ENCODE measurements around the gene ALS2CL.
A peak's percentile ranks its signal among the peaks of the same experiment; 100 is the strongest.
"Not testable (repeated sequence)": the region's sequence is repeated elsewhere in the genome, so short reads cannot be mapped to it uniquely, and the experiment has no call there.

Gene ALS2CL, protein sequence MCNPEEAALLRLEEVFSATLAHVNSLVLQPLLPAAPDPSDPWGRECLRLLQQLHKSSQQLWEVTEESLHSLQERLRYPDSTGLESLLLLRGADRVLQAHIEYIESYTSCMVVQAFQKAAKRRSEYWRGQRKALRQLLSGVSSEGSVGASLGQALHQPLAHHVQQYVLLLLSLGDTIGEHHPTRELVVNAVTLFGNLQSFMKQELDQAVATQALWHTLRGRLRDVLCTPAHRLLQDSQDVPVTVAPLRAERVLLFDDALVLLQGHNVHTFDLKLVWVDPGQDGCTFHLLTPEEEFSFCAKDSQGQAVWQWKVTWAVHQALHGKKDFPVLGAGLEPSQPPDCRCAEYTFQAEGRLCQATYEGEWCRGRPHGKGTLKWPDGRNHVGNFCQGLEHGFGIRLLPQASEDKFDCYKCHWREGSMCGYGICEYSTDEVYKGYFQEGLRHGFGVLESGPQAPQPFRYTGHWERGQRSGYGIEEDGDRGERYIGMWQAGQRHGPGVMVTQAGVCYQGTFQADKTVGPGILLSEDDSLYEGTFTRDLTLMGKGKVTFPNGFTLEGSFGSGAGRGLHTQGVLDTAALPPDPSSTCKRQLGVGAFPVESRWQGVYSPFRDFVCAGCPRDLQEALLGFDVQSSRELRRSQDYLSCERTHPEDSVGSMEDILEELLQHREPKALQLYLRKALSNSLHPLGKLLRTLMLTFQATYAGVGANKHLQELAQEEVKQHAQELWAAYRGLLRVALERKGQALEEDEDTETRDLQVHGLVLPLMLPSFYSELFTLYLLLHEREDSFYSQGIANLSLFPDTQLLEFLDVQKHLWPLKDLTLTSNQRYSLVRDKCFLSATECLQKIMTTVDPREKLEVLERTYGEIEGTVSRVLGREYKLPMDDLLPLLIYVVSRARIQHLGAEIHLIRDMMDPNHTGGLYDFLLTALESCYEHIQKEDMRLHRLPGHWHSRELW

DNA sequence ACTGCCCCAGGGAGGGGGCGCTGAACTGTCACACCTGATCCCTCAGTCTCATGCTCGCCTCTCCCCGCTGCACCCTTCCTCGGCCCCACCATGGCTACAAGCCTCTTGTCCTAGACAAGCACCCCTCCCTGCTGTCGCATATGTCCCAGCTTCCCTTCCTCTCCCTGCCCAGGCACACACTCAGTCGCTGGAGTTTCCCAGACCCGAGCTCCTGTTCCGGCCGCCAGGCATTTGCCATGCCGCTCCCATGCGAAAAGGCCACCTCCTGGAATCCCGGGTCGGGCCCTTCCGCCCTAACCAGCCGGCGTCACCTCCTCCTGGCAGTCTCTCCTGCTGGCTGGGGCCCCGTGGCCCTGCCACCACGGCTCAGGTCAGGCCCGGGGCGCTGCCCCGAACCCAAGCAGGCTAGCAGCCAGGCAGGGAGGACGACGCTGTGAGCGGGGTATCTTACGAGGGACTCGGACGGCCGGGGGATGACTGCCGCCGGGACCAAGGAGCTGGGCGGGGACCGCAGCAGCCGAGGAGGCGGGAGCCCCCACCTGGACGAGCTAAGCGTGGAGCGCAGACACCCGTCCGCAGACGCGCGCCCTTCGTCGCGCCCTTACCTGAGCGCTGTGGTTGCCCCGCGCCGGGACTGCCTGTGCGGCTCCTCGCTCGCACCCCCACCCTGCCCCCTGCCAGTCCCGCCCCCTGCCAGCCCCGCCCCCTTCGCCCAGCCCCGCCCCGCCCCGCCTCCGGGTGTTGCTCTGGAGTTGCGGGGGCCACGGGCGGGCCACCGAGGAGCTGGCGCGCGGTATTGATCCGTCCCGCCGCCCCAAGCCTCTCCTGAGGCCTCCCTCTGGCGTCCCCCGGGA is at the start of gene ALS2CL:
Gene ALS2CL, minus strand, starts transcription at position 642 of the 854 bp plus-strand sequence. CDS start 4,239 bp downstream, outside the sequence.
- peak; percentile 63 to 66 for DNase-seq (ENCODE audit: low read depth in 2 of 2)

DNA sequence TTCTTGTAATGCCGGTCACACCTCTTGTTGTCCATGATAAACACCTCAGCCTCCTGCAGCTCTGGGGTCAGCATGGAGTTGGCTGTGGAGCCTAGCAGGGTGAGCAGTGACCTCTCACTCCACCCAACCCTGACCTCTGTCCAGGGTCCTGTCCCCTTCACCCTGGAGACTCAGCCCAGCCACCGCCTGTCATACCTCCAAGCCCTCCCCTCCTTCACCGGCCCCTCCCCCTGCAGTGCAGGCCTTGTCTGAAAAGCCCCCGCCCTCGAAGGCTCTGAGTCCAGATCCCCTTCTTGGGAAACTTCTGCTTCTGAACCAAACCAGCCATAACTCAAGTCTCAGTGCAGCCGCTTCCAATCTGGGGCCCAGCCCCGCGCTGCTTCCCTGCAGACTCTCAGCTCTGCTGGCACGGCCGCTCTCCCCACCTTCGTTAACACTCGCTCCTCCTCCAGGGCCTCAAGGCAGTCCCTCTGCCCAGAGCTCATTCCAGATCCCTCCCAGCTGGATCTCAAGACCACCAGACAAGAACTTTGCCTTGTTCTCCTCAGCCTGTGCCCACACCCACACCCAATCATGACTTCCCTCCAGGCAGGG is 49.6 kb upstream of the ALS2CL start:
- no peak for DNase-seq (ENCODE audit: low read depth in 2 of 2)

DNA sequence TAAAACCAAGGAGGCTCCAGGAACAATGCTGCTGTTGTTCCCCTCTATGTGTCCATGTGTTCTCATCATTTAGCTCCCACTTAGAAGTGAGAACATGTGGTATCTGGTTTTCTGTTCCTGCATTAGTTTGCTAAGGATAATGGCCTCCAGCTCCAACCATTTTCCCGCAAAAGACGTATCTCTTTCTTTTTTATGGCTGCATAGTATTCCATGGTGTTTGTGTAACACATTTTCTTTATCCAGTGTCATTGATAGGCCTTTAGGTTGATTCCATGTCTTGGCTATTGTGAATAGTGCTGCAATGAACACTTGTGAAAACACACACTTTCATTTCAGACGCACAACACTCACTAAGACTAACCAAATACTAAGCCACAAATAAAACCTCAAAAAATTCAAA is 46.1 kb upstream of the ALS2CL start:
- not testable (repeated sequence) for DNase-seq (ENCODE audit: low read depth in 2 of 2)

DNA sequence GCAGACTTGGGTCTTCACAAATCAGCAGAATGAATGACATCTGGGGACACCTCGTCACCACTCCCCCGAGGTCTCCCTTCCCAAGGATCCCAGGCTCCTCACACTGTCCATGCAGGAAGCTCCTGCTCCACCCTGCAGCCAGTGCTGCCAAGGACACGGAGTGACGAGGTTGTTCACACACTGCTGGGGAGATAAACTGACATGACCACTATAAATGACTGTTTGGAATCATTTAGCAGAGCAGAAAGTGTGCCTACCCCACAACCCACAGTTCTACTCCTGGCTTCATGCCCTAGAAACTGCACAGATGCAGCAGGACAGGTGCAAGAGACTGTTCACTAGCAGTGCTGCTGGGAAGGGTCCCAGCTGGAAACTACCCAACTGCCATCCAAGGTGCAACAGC is 43.9 kb upstream of the ALS2CL start:
- no peak for DNase-seq (ENCODE audit: low read depth in 2 of 2)

DNA sequence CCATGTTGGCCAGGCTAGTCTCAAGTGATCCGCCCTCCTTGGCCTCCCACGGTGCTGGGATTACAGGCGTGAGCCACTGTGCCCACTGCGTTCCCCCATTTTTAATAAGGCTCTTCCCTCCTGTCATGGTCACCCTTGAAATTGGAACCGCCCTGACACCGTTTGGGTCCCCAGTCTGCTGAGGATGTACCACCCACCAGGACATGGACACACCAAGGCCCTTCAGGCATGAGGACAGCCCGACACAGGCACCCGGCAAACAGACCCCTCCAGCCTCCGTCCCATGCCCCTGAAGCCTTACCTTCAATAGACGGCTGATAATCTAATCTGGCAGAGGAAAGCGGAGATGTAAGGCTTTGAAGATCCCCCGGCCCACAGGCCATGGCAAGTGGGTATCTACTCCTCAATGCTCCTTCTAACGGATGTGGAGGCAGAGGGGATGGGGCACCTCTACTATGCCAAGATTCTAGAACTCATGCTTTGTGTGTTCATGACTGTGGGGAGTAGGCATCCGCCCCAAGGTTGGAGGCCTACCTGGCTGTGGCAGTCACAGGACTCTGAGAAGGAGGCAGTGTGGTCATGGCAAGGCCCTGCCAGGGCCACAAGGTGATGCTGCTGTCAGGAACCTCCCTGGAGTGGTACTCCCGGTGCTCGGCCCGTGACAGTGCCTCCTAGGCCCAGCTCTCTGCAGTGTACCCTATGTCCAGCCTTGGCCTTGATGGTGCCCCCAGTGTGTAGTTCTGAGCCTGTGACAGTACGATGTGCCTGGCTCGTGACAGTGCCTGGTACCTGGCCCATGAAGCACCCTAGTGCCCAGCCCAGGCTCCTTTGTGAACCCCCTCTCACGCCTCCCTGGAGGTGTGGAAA is 42.8 kb upstream of the ALS2CL start:
- no peak for DNase-seq (ENCODE audit: low read depth in 2 of 2)

DNA sequence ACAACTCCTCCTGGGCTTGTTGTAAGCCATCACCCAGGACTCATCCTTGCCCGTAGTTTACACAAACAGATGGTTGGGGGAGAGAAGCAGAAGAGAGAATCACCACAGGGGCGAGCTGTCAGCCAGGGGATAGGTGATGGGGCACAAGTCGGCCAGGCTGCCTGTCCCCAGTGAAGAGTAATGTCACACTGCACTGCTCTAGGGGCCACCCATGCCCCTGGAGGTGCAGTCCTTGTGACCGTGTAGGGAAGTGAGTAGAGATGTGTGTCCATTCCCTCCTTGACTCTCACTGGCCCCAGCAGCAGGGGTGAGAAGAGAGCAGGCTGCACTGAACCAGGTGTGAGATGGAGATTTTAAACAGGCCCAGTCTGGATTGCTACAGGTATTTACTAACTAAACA is 41.3 kb upstream of the ALS2CL start:
- DNase-seq (ENCODE audit: low read depth in 2 of 2) = no peak

DNA sequence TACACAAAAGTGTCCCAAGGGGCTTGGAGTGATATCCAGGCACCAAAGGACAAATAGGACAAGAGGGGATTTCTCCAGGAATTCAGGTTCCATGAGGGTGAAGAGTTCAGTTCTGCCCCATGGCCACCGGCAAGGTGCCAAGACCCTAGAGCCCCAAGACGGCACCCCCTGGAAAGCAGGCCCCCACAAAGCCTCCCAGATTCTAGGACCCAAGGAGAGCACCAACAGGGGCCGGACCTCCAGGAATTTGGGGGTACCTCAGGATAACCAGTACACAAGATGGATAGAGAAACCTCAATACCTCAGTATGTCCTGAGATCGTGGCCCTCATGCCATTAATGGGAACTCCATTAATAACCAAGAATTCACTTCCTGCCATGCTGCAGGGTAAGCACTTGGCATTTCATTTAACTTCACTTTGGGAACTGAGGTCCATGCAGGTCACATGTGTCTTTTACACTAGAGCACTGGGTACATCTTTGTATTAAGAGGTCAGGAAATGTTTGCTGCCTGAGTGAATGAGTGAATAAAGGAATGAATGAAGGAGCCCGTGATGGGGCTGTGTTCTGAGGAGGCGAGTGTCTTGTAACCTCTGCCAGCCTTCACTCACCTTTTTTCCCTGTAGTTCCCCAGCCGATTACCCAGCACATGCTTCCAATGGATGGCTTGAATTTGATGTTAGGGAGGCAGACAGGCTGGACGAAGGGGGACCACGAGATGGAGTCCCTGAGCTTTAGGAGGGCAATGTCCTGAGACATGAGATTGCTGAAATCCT is 39.7 kb upstream of the ALS2CL start:
- no peak for DNase-seq (ENCODE audit: low read depth in 2 of 2)

DNA sequence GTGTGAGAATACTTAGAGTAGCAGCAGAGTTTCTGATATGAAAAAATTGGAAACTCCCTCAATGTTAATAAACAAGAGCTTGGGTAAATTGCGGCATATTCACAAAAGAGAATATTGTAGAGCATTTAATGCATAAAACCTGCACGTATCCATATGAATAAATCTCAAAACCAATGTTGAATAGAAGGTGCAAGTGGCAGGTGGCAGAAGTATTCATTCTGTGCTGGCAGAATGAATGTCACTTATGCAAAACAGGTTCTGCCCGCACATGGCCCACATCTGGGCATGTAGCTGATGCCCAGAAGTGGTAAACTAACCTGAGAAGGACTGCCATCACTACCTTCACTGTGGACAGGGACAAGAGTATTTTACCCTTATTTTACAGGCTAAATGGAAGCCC is 38.3 kb upstream of the ALS2CL start:
- DNase-seq (ENCODE audit: low read depth in 2 of 2) = no peak

DNA sequence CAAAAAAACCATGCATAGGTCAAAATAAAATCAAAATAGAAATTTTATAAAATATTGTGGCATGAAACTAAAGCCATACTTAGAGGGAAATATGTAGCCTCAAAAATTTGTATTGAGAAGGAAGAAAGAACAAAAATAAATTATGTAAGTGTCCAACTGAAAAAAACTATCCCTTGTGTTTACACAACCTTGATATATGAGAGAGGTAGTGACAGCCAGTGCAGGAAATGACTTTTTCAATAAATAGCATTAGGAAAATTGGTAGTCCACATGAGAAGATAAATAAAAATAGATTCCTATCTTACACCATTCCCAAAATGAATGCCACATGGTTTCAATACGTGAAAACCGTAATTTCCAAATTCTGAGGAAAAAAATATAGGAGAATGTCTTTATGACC is 37.3 kb upstream of the ALS2CL start:
- no peak for DNase-seq (ENCODE audit: low read depth in 2 of 2)

DNA sequence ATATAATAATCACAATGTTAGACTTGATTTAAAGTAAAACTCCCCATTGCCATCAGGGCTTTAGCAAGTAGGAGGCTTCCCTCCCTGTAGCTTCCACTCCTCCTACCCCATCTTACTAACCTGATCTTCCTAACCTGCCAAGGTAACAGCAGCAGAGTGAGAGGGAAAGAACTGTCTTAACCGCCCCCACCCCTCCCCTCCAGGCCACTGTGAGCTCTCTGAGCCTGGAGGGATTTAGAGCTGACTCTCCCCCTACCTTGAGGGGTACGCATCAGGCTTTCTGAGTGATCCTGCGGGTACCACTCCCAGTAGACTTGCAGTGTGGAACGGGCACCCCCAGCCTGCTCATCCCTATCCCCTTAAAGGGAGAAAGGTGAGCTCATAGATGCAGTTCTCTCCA is 35.6 kb upstream of the ALS2CL start:
- DNase-seq (ENCODE audit: low read depth in 2 of 2) = no peak

DNA sequence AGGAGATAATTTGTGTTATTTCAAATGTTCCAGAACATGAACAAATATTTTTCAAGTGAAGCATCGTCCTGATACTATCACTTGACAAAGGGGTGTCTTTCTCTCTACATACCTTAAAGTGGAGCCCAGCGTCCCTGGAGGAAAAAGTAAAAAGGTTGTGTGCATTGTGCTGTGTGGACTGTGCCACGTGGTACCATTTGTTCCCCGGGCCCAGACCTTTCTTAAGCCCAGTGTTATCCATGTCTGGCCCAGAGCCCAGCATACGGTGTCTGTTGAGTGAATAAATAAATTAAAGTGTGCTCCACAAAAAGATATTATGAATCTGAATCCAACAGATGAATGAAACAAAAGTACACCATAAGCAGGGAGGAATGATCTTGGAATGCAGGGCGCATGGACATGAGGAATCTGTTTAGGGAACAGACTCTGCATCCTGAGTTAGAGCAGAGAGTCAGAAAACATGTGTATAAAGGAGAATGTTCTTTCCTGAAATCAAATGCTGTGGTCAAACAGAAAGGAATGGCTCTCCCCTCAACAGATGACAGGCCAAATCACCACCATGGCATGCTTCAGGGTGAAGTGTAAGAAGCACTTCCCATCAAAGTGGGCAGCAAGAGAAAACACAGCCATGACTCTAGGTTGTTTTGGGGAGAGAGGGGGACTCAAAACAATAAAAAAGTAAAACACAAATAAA is 32.3 kb upstream of the ALS2CL start:
- no peak for DNase-seq (ENCODE audit: low read depth in 2 of 2)

DNA sequence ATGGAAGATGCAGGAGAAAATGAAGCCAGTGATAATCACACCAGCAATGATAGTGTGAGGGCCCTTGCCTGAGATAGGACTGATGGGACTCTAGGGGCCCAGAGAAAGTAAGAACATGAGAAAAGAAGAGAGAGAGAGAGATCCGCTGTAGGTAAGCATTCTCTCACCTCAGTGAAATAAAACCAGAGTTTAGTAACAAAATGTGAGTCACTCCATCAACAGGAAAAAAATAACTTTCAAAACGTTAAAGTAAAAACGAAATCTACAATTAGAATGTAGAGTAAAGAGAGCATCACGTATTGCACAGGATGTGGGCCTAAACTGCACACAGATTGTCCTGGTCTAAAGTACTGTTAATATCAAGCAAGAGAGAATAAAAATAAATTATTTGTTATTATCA is 30.9 kb upstream of the ALS2CL start:
- no peak for DNase-seq (ENCODE audit: low read depth in 2 of 2)

DNA sequence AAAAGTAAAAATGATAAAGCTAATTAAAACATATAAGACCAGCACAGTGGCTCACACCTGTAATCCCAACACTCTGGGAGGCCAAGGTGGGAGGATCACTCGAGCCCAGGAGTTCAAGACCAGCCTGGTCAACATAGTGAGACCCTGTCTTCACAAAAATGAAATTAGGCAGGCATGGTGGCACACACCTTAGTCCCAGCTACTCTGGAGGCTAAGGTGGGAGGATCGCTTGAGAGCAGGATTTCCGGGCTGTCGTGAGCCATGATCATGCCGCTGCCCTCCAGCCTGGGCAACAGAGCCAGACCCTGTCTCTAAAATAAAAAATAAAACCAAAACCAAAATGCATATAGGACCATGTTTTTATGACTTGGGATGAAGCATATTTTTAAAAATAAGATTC is 29.0 kb upstream of the ALS2CL start:
- DNase-seq (ENCODE audit: low read depth in 2 of 2) = no peak

DNA sequence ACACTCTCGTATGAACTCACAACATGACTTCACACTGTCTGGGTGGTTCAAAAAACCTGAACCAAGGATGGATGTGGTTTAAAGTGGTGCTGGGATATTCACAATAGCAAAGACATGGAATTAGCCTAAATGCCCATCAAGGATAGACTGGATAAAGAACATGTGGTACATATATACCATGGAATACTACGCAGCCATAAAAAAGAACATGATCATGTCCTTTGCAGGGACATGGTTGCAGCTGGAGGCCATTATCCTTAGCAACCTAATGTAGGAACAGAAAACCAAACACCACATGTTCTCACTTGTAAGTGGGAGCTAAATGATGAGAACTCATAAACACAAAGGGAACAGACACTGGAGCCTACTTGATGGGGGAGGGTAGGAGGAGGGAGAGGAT is 27.5 kb upstream of the ALS2CL start:
- DNase-seq (ENCODE audit: low read depth in 2 of 2) = no peak

DNA sequence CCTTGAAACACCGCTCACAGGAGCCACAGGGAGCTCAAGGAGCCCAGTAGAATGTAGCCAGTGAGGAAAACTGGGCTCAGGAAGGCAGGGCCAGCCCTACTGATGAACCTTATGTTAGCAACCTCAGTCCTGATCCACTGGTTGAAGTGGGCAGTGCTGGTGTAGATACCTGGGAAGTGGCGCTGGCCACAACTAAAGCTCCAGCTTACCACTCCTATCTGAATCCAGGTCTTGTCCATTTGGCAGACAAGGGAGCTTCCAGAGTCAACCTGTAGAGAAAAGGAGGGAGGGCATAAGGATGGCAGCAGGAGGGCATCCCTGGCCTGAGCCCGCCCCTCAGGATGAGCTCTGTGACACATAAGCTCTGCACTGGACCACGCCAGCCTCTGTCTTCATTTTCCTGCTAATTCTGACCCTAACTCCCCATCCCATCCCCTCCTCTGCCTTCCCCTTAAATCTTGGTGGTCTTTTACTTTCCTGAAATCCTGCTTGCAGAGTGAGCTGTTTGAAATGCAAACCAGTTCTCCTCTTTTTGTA is 26.3 kb upstream of the ALS2CL start:
- DNase-seq (ENCODE audit: low read depth in 2 of 2) = no peak

DNA sequence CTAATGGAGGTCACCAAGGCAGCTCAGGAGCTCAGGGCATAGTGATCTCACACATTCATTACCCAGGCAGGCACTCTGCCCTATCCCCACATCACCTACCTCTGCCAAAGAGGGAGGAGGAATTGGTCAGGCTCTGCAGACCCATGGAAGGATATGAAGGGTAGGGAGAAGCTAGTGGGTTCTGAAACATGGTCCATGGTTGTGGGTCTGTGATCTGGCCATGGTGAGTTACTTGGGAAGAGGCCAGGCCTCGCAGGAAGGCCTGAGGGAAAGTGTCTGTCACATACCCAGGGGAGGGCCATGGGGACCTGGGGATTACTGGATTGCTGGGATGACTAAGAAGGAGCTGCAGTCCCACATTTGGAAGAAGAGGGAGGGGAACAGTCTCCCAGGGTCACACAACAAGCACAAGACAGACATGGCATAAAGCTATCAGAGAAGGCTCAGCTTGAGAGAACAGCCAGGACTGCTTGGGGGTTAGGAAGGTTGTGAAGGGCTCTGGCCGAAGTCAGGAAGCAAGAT is 25.6 kb upstream of the ALS2CL start:
- no peak for DNase-seq (ENCODE audit: low read depth in 2 of 2)

DNA sequence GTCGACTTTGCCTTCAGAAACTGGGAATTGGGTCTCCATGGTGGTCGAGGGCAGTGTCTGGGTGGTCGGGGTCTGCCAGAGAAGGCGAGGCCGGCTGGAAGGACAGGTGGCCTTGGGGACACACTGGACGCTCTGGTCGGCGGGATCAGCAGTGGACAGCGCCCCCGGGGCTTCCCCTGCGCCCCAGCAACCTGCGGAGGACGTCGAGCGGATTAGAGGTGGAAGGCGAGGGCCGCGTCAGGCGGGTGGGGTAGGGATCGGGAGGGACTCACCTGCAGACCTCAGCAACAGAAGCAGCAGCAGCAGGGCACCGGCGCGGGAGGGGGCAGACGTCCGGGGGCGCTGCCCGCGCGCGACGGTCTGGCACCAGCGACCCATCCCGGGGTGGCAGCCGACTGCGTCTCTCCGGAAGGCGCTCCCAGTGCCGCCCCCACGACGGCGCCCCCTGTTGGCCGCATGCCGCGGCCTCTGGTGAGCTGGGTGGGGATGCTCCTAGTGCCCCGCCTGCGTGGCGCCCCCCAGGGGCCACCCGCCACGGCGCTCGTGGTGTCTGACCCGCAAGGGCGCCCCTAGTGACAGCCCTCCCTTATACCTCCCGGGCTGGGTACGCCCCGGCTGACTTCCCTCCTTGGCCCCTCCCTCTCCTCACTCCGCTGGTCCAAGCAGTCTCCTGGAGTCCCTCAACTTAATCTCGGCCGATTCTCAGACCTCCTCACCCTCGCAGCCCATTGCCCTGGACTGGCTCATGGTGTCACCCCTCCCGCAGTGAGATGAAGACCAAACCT is 24.2 kb upstream of the ALS2CL start, which contains the start of gene PRSS50:
Gene PRSS50, minus strand, starts transcription at position 423 of the 785 bp plus-strand sequence. Its CDS starts 45 bp downstream, at position 378.
- no peak for DNase-seq (ENCODE audit: low read depth in 2 of 2)

Measured in stimulated activated CD4-positive, alpha-beta T cell treated with anti-CD3 and anti-CD28 coated beads, Interleukin-1b, Interleukin-23, amount 100 ng/mL, for 4 hours (primary cell).